K562 (cell line): ENCODE data around the gene EHMT2. TPM values are rescaled to one million over a fixed set of nuclear protein-coding genes. Genes with fewer than 3 reads are reported as not detected.

Source experiments
- GATAD2A ChIP-seq: fragments of 450-650 bp; IDR thresholded peaks from 2 replicates; pipeline ENCODE4 v1.6.1; 2017
- MCM3 ChIP-seq: fragments of 450-650 bp; IDR thresholded peaks from 2 replicates; pipeline ENCODE4 v1.6.1; 2016
- MYNN ChIP-seq, 2 experiments: sonication (generic); formaldehyde crosslinking in 1 of 2; IDR thresholded peaks; 2 replicates each; pipeline versions ENCODE4 v1.5.0 to v1.6.1; 2016 to 2020; ENCODE audit warnings: antibody characterized with exemption in 1 of 2, missing genetic modification reagents in 1 of 2
- SRSF9 ChIP-seq: fragments of 200-400 bp; formaldehyde crosslinking; IDR thresholded peaks from 2 replicates; pipeline ENCODE4 v1.6.1; 2017; ENCODE audit warnings: low read depth, low read length, borderline replicate concordance
- ZSCAN32 ChIP-seq: fragments of 450-650 bp; formaldehyde crosslinking; IDR thresholded peaks from 2 replicates; pipeline ENCODE4 v1.4.0; 2020; ENCODE audit warnings: mild to moderate bottlenecking, moderate library complexity
- polyA plus RNA-seq, 8 experiments: library from polyadenylated mRNA; depleted of rRNA in 4 of 8; stranded (reverse) in 5 of 8; unstranded in 3 of 8; fragments of >200 nt; fragmentation: Nextera tagmentation in 2 of 8; fragmentation: Illumina TruSeq in 1 of 8; extraction: Ambion mirVana in 2 of 8; extraction: Trizol in 1 of 8; gene quantifications; 2 replicates each; pipeline versions ENCODE4 v1.2.1 to v1.2.3, GENCODE V29; 2011 to 2014; ENCODE audit warnings: inconsistent platforms in 1 of 8, missing spikeins in 1 of 8
- total RNA-seq, 7 experiments: library from RNA; depleted of rRNA in 6 of 7; stranded (reverse); fragments of >200 nt in 6 of 7; fragmentation: Illumina TruSeq in 2 of 7; extraction: Trizol in 2 of 7; gene quantifications; 2 replicates each; pipeline versions ENCODE4 v1.2.1 to v1.2.3, GENCODE V29; 2011 to 2021; ENCODE audit warnings: low replicate concordance in 1 of 7
- TF ChIP-seq, protein P1 (sequence below): sonication (generic); formaldehyde crosslinking; IDR thresholded peaks from 2 replicates; pipeline ENCODE4 v1.8.1; 2023; ENCODE audit warnings: missing genetic modification reagents, mild to moderate bottlenecking, borderline replicate concordance
- TF ChIP-seq, protein P2 (sequence below): fragments of 450-650 bp; formaldehyde crosslinking; IDR thresholded peaks from 2 replicates; pipeline ENCODE4 v1.4.0; 2020; ENCODE audit warnings: mild to moderate bottlenecking
- TF ChIP-seq, protein P3 (sequence below): sonication (generic); formaldehyde crosslinking; IDR thresholded peaks from 2 replicates; pipeline ENCODE4 v1.8.0; 2022; ENCODE audit warnings: missing genetic modification reagents, mild to moderate bottlenecking, borderline replicate concordance
- TF ChIP-seq, protein P4 (sequence below), 2 experiments: fragments of 450-650 bp in 1 of 2; IDR thresholded peaks; 2 replicates each; pipeline ENCODE4 v1.6.1; 2011 to 2017; ENCODE audit warnings: low read depth in 2 of 2, antibody characterized with exemption in 1 of 2, borderline replicate concordance in 1 of 2, low read length in 1 of 2, mild to moderate bottlenecking in 1 of 2, mixed read lengths in 1 of 2; ENCODE audit not compliant: control insufficient read depth in 1 of 2

The EHMT2 gene
- total and polyA plus RNA-seq, 9 of the 15 experiments (the other 6 are each of a cell fraction or from before 2014, with no cell fraction given) = 2.1 to 63.8 (median 38.5) TPM

DNA sequence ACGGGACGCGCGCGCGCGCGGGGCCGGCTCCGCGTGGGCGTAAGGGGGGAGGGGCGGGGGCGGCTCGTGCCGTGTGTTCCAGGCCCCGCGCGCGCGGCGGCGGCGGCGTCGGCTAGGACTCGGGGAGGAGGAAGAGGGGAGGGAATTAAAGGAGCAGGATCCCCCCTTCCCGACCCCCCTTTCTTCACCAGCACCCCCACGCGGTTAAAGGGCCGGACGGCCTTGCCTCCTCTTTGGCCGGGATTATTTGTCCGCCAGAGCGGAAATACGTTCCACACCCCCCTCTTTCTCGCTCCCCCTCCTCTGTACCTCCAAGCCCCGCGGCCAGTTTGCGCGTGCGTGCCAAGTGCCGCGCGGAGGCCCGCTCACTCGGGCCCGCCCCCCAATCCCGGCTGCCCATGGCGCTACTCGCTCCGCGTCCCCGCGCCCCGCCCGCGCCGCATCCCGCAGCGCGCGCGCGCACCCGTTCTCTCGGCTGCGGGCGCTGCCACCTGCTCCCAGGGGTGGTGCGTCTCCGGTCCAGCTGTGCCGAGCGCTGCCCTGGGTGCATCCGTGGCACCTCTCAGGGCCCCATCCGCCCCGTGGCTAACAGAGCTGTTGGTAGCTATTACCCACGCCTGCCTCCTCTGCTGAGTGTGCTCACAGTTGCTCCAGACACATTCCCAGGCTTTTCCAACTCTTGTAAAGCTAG is 4.6 kb upstream of the EHMT2 start, which contains the start of gene ZBTB12 (continued):
- TF ChIP-seq, protein P1, sequence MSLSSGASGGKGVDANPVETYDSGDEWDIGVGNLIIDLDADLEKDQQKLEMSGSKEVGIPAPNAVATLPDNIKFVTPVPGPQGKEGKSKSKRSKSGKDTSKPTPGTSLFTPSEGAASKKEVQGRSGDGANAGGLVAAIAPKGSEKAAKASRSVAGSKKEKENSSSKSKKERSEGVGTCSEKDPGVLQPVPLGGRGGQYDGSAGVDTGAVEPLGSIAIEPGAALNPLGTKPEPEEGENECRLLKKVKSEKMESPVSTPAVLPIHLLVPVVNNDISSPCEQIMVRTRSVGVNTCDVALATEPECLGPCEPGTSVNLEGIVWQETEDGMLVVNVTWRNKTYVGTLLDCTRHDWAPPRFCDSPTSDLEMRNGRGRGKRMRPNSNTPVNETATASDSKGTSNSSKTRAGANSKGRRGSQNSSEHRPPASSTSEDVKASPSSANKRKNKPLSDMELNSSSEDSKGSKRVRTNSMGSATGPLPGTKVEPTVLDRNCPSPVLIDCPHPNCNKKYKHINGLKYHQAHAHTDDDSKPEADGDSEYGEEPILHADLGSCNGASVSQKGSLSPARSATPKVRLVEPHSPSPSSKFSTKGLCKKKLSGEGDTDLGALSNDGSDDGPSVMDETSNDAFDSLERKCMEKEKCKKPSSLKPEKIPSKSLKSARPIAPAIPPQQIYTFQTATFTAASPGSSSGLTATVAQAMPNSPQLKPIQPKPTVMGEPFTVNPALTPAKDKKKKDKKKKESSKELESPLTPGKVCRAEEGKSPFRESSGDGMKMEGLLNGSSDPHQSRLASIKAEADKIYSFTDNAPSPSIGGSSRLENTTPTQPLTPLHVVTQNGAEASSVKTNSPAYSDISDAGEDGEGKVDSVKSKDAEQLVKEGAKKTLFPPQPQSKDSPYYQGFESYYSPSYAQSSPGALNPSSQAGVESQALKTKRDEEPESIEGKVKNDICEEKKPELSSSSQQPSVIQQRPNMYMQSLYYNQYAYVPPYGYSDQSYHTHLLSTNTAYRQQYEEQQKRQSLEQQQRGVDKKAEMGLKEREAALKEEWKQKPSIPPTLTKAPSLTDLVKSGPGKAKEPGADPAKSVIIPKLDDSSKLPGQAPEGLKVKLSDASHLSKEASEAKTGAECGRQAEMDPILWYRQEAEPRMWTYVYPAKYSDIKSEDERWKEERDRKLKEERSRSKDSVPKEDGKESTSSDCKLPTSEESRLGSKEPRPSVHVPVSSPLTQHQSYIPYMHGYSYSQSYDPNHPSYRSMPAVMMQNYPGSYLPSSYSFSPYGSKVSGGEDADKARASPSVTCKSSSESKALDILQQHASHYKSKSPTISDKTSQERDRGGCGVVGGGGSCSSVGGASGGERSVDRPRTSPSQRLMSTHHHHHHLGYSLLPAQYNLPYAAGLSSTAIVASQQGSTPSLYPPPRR (CRISPR knock-in tag) = no peak
- TF ChIP-seq MCM3 = no peak
- TF ChIP-seq, protein P2, sequence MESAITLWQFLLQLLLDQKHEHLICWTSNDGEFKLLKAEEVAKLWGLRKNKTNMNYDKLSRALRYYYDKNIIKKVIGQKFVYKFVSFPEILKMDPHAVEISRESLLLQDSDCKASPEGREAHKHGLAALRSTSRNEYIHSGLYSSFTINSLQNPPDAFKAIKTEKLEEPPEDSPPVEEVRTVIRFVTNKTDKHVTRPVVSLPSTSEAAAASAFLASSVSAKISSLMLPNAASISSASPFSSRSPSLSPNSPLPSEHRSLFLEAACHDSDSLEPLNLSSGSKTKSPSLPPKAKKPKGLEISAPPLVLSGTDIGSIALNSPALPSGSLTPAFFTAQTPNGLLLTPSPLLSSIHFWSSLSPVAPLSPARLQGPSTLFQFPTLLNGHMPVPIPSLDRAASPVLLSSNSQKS = no peak
- TF ChIP-seq, protein P3, sequence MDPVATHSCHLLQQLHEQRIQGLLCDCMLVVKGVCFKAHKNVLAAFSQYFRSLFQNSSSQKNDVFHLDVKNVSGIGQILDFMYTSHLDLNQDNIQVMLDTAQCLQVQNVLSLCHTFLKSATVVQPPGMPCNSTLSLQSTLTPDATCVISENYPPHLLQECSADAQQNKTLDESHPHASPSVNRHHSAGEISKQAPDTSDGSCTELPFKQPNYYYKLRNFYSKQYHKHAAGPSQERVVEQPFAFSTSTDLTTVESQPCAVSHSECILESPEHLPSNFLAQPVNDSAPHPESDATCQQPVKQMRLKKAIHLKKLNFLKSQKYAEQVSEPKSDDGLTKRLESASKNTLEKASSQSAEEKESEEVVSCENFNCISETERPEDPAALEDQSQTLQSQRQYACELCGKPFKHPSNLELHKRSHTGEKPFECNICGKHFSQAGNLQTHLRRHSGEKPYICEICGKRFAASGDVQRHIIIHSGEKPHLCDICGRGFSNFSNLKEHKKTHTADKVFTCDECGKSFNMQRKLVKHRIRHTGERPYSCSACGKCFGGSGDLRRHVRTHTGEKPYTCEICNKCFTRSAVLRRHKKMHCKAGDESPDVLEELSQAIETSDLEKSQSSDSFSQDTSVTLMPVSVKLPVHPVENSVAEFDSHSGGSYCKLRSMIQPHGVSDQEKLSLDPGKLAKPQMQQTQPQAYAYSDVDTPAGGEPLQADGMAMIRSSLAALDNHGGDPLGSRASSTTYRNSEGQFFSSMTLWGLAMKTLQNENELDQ = no peak
- 0 out of 2 replicates have a peak, but pooled peaks have one; percentile 10 for TF ChIP-seq ZSCAN32 (CRISPR knock-in tag)
- no peak for TF ChIP-seq SRSF9
- TF ChIP-seq GATAD2A = 0 out of 2 replicates have a peak, but pooled peaks have one; percentile 23
- TF ChIP-seq MYNN (IDR thresholded peaks at IDR 0.05) = 0 out of 2 replicates have a peak, but pooled peaks have one; percentile 35
- no peak for TF ChIP-seq MYNN (CRISPR knock-in tag; IDR thresholded peaks at IDR 0.05)
- TF ChIP-seq, protein P4, sequence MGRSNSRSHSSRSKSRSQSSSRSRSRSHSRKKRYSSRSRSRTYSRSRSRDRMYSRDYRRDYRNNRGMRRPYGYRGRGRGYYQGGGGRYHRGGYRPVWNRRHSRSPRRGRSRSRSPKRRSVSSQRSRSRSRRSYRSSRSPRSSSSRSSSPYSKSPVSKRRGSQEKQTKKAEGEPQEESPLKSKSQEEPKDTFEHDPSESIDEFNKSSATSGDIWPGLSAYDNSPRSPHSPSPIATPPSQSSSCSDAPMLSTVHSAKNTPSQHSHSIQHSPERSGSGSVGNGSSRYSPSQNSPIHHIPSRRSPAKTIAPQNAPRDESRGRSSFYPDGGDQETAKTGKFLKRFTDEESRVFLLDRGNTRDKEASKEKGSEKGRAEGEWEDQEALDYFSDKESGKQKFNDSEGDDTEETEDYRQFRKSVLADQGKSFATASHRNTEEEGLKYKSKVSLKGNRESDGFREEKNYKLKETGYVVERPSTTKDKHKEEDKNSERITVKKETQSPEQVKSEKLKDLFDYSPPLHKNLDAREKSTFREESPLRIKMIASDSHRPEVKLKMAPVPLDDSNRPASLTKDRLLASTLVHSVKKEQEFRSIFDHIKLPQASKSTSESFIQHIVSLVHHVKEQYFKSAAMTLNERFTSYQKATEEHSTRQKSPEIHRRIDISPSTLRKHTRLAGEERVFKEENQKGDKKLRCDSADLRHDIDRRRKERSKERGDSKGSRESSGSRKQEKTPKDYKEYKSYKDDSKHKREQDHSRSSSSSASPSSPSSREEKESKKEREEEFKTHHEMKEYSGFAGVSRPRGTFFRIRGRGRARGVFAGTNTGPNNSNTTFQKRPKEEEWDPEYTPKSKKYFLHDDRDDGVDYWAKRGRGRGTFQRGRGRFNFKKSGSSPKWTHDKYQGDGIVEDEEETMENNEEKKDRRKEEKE (IDR thresholded peaks at IDR 0.05; ENCODE audit: borderline replicate concordance in 1 of 2, control insufficient read depth in 1 of 2, low read depth in 2 of 2, low read length in 1 of 2) = no peak
